Measurements from ENCODE around the gene PRMT3. TPM values are rescaled to one million over a fixed set of nuclear protein-coding genes. Genes with fewer than 3 reads are reported as not detected.

The PRMT3 gene
- total RNA-seq: 10 to 100 TPM; 15.8 to 16.2 TPM

- Mint-ChIP-seq H3K9me3 (no peaks in the 10 kb centered on the region), H3K36me3 (peaks cover 4% of the 10 kb centered on the region), H3K27me3 (no peaks in the 10 kb centered on the region), H3K4me3 (peak within 1 kb of the TSS; percentile 96), H3K27ac (peak within 1 kb of the TSS; percentile 100), H3K4me1 (peaks cover 16% of the 10 kb centered on the region)
- DNase-seq (peak; percentile 99), ATAC-seq (ENCODE audit: low read depth) (peak; percentile 91)
- POLR2A ChIA-PET: interaction anchor here (1.0 kb wide), 1 partner anchor 23 kb away, joined by 3 read pairs; no protein-coding TSS in a partner anchor
Observed at GRCh38 chr11:20387261-20388095, at the start of gene PRMT3. Gene PRMT3, plus strand, starts transcription at chr11:20387716. Its CDS starts 31 bp downstream, at chr11:20387747.

- ATAC-seq (ENCODE audit: low read depth) (peak; percentile 76), DNase-seq (peak; percentile 51)
- Mint-ChIP-seq H3K36me3 (peaks cover 1% of the 10 kb centered on the region), H3K4me3 (peak overlapping the region; percentile 53), H3K27ac (peak overlapping the region; percentile 71), H3K4me1 (peaks cover 7% of the 10 kb centered on the region), H3K27me3 (peaks cover 64% of the 10 kb centered on the region), H3K9me3 (no peaks in the 10 kb centered on the region)
- POLR2A ChIA-PET: interaction anchor here (1.6 kb wide), 1 partner anchor 10 kb away, joined by 3 read pairs; no protein-coding TSS in a partner anchor
Observed at GRCh38 chr11:20342347-20343141, 45.0 kb upstream of the PRMT3 start.

GRCh38 chr11:20351136-20351535, 36.4 kb upstream of the PRMT3 start:
- no peaks in the 10 kb centered on the region for H3K9me3 Mint-ChIP-seq
- H3K4me3 Mint-ChIP-seq: no peak overlapping the region
- POLR2A ChIA-PET: no interaction called here
- no peaks in the 10 kb centered on the region for H3K36me3 Mint-ChIP-seq
- peaks cover 2% of the 10 kb centered on the region for H3K4me1 Mint-ChIP-seq
- DNase-seq: no peak
- peaks cover 27% of the 10 kb centered on the region for H3K27me3 Mint-ChIP-seq
- ATAC-seq (ENCODE audit: low read depth): no peak
- H3K27ac Mint-ChIP-seq: no peak overlapping the region

- no peak overlapping the region for H3K27ac Mint-ChIP-seq
- peaks cover 2% of the 10 kb centered on the region for H3K4me1 Mint-ChIP-seq
- H3K9me3 Mint-ChIP-seq: no peaks in the 10 kb centered on the region
- DNase-seq: no peak
- no peaks in the 10 kb centered on the region for H3K36me3 Mint-ChIP-seq
- POLR2A ChIA-PET: interaction anchor here (1.3 kb wide), 1 partner anchor 12 kb away, joined by 4 read pairs; the partner anchor contains the start of gene HTATIP2
- no peak for ATAC-seq (ENCODE audit: low read depth)
- H3K27me3 Mint-ChIP-seq: peaks cover 21% of the 10 kb centered on the region
- no peak overlapping the region for H3K4me3 Mint-ChIP-seq
Observed at GRCh38 chr11:20351751-20352262, 35.7 kb upstream of the PRMT3 start.

- Mint-ChIP-seq H3K27ac (no peak overlapping the region), H3K36me3 (no peaks in the 10 kb centered on the region), H3K27me3 (peaks cover 8% of the 10 kb centered on the region), H3K4me3 (no peak overlapping the region), H3K9me3 (no peaks in the 10 kb centered on the region), H3K4me1 (peaks cover 5% of the 10 kb centered on the region)
- peak; percentile 36 for ATAC-seq (ENCODE audit: low read depth)
- DNase-seq: no peak
- POLR2A ChIA-PET: interaction anchor here (1.1 kb wide), 1 partner anchor 10 kb away, joined by 3 read pairs; the partner anchor contains the start of gene HTATIP2
Observed at GRCh38 chr11:20353829-20354434, 33.6 kb upstream of the PRMT3 start.

- POLR2A ChIA-PET: interaction anchor here (1.1 kb wide), 1 partner anchor 8 kb away, joined by 3 read pairs; the partner anchor contains the start of gene HTATIP2
- no peak overlapping the region for H3K4me3 Mint-ChIP-seq
- DNase-seq (no peak), ATAC-seq (ENCODE audit: low read depth) (peak; percentile 88)
- H3K27ac Mint-ChIP-seq: no peak overlapping the region
- H3K4me1 Mint-ChIP-seq: peaks cover 12% of the 10 kb centered on the region
- no peaks in the 10 kb centered on the region for H3K9me3 Mint-ChIP-seq
- H3K36me3 Mint-ChIP-seq: peaks cover 2% of the 10 kb centered on the region
- H3K27me3 Mint-ChIP-seq: peaks cover 5% of the 10 kb centered on the region
Observed at GRCh38 chr11:20355221-20356219, 32.0 kb upstream of the PRMT3 start.

- H3K27ac Mint-ChIP-seq: peak overlapping the region; percentile 3
- H3K9me3 Mint-ChIP-seq: no peaks in the 10 kb centered on the region
- ATAC-seq (ENCODE audit: low read depth): no peak
Observed at GRCh38 chr11:20357150-20357549, 30.4 kb upstream of the PRMT3 start.

GRCh38 chr11:20360650-20361049, 26.9 kb upstream of the PRMT3 start:
- Mint-ChIP-seq H3K4me1 (peaks cover 41% of the 10 kb centered on the region), H3K4me3 (peak overlapping the region; percentile 84)

More at GRCh38 chr11:20357150-20357549, 30.4 kb upstream of the PRMT3 start:
- DNase-seq: no peak
- H3K27me3 Mint-ChIP-seq: peaks cover 4% of the 10 kb centered on the region
- peaks cover 2% of the 10 kb centered on the region for H3K36me3 Mint-ChIP-seq
- H3K4me3 Mint-ChIP-seq: no peak overlapping the region
- H3K4me1 Mint-ChIP-seq: peaks cover 16% of the 10 kb centered on the region
- POLR2A ChIA-PET: no interaction called here

GRCh38 chr11:20362481-20362880, 25.0 kb upstream of the PRMT3 start:
- Mint-ChIP-seq H3K27ac (peak overlapping the region; percentile 27), H3K36me3 (peaks cover 23% of the 10 kb centered on the region), H3K4me1 (peaks cover 53% of the 10 kb centered on the region), H3K27me3 (no peaks in the 10 kb centered on the region), H3K9me3 (no peaks in the 10 kb centered on the region), H3K4me3 (no peak overlapping the region)
- DNase-seq (no peak), ATAC-seq (ENCODE audit: low read depth) (no peak)
- POLR2A ChIA-PET: no interaction called here

More at GRCh38 chr11:20360650-20361049, 26.9 kb upstream of the PRMT3 start:
- Mint-ChIP-seq H3K36me3 (peaks cover 9% of the 10 kb centered on the region), H3K27me3 (peaks cover 2% of the 10 kb centered on the region), H3K27ac (peak overlapping the region; percentile 90), H3K9me3 (no peaks in the 10 kb centered on the region)
- POLR2A ChIA-PET: interaction anchor here (0.6 to 1.6 kb wide), 2 partner anchors 8 to 1781 kb away, joined by 4 to 5 read pairs; no protein-coding TSS in a partner anchor
- peak; percentile 37 for DNase-seq
- peak; percentile 67 for ATAC-seq (ENCODE audit: low read depth)

- Mint-ChIP-seq H3K4me1 (peaks cover 53% of the 10 kb centered on the region), H3K27me3 (no peaks in the 10 kb centered on the region), H3K27ac (peak overlapping the region; percentile 93), H3K36me3 (peaks cover 25% of the 10 kb centered on the region), H3K9me3 (no peaks in the 10 kb centered on the region), H3K4me3 (peak overlapping the region; percentile 86)
- POLR2A ChIA-PET: interaction anchor here (1.4 to 1.7 kb wide), 3 partner anchors 8 to 26 kb away, joined by 3 to 7 read pairs (median 4); no protein-coding TSS in a partner anchor
- DNase-seq (no peak), ATAC-seq (ENCODE audit: low read depth) (no peak)
Observed at GRCh38 chr11:20363149-20363499, 24.4 kb upstream of the PRMT3 start.

- H3K27me3 Mint-ChIP-seq: no peaks in the 10 kb centered on the region
- DNase-seq (peak; percentile 86), ATAC-seq (ENCODE audit: low read depth) (peak; percentile 87)
- no peaks in the 10 kb centered on the region for H3K9me3 Mint-ChIP-seq
- peak within 1 kb of the TSS; percentile 93 for H3K27ac Mint-ChIP-seq
- H3K4me1 Mint-ChIP-seq: peaks cover 53% of the 10 kb centered on the region
- POLR2A ChIA-PET: interaction anchor here (0.9 to 1.7 kb wide), 7 partner anchors 9 to 25 kb away, joined by 3 to 7 read pairs (median 3); no protein-coding TSS in a partner anchor
- peak within 1 kb of the TSS; percentile 86 for H3K4me3 Mint-ChIP-seq
- H3K36me3 Mint-ChIP-seq: peaks cover 28% of the 10 kb centered on the region
Observed at GRCh38 chr11:20363500-20364340, 23.8 kb upstream of the PRMT3 start, which contains the start of gene HTATIP2. Gene HTATIP2, plus strand, starts transcription at chr11:20363714. Its CDS starts 524 bp downstream, at chr11:20364238.
